CD4-positive, alpha-beta T cell treated with Interleukin-17A for 1 hour (primary cell): ENCODE data around the gene RPL7L1.
A peak's percentile ranks its signal among the peaks of the same experiment; 100 is the strongest.
"Not testable (repeated sequence)": the region's sequence is repeated elsewhere in the genome, so short reads cannot be mapped to it uniquely, and the experiment has no call there.

ENCODE experiments used
- DNase-seq: peaks from one replicate; pipeline ENCODE4 v3.0.0-alpha.2; 2020

Gene RPL7L1

DNA sequence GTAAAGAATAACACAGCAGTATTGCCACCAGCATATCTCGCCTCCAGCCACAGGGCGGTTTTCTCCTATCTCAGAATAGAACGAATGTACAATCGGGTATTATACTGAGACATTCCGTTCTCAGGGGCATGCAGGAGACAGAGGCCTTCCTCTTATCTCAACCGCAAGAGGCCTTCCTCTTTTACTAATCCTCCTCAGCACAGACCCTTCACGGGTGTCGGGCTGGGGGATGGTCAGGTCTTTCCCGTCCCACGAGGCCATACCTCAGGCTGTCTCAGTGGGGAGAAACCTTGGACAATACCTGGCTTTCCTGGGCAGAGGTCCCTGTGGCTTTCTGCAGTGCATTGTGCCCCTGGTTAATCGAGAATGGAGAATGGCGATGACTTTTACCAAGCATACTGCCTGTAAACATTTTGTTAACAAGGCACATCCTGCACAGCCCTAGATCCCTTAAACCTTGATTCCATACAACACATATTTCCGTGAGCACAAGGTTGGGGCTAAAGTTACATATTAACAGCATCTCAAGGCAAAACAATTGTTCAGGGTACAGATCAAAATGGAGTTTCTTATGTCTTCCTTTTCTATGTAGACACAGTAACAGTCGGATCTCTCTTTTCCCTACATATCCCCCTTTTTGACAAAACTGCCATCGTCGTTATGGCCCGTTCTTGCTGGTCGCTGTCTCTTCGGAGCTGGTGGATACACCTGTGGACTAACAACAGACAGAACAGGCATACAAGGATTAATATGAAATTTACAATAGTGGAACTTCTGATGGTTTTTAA lies 14.8 kb downstream of the RPL7L1 start:
- not testable (repeated sequence) for DNase-seq

DNA sequence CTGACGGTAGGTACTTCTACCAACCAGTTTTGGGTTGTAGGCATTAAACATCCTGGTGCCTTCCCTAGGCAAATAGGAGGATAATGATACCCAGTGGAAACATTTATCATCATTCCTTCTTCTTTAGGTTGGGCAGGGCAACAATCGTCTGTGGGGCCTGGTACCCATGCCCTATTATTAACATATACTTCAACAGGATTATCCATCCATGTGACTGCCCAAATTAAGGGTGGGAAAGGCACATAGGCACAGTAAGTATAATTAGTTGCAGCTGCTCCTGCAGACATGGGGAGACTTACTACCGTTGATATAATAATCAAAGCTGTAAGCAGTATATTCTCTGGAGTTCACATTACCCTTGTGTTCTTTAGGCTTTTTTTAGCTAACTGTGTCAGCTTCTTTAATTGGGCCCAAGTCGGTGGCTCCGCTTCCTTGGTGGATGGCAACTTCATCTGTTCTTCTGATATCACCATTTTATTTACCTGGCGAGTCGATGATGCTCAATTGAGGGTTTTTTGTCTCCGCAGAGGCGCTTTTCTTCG lies 16.8 kb downstream of the RPL7L1 start:
- DNase-seq, result no peak

DNA sequence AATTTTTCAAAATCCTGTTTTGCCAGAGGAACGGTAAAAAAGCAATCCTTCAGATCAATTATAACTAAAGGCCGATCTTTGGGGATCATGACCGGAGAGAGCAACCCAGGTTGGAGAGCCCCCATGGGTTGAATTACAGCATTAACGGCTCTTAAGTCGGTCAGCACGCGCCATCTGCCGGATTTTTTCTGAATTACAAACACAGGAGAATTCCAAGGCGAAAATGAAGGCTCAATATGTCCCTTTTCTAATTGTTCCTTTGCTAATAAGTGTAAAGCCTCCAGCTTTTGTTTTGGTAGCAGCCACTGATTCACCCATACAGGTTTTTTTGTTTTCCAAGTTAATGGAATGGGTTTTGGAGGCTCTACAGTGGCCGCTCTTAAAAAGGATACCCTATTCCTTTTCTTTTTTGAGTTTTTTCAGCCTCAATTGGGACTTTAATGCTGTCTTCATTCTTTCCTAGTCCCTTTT lies 19.5 kb downstream of the RPL7L1 start:
- DNase-seq, result peak; percentile 84

DNA sequence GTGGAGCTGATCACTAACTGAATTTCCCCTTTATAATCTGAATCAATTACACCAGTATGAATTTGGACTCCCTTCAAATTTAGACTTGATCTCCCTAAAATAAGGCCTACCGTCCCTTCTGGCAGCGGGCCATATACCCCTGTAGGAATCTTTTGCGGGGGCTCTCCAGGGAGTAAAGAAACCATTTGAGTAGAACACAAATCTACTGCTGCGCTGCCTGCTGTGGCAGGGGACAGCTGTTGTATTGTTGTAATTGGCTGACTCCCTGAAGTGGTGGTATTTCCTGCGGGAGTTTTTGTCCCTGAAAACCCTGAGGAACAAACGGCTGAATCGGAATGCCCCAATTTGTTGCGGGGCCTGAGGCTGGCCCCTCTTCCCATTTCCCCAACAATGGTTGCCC lies 20.5 kb downstream of the RPL7L1 start:
- DNase-seq, result no peak

DNA sequence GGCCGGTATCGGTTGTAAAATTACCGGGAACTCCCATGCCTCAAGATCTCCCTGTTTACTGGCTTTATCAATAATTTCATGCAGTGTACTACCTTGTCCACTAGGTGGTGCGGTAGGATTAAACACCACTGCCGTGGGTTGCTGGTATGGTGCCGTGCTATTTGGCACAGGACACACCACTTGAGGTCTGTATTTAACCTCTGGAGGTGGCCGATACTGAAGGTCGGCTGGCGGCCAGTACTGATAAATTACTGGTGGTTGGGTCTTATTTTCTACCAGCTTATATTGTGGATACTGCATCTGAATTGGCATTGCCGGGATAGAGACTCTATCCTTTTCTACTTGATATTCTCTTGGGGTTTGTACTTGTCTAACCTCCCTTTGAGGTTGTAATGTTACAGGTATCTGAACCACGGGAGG lies 22.1 kb downstream of the RPL7L1 start:
- peak; percentile 88 for DNase-seq

DNA sequence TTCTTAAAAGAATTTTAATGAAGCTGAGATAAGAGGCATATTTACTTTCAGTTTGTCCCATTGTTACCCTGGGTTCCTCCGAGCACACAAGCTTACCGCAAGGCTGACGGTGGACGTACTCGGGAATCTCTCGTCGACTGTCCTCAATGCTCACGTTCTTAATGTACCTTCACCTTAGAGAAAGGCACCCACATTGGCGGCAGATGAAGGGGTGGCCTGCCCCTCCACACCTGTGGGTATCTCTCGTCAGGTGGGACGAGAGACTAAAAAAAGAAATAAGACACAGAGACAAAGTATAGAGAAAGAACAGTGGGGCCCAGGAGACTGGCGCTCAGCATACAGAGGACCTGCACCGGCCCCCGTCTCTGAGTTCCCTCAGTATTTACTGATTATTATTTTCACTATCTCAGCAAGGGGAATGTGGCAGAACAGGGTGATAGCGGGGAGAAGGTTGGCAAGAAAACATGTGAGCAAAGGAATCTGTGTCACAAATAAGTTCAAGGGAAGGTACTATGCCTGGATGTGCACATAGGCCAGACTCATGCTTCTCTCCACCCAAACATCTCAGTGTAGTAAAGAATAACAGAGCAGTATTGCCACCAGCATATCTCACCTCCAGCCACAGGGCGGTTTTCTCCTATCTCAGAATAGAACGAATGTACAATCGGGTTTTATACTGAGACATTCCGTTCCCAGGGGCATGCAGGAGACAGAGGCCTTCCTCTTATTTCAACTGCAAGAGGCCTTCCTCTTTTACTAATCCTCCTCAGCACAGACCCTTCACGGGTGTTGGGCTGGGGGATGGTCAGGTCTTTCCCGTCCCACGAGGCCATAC lies 23.2 kb downstream of the RPL7L1 start:
- DNase-seq, result not testable (repeated sequence)

DNA sequence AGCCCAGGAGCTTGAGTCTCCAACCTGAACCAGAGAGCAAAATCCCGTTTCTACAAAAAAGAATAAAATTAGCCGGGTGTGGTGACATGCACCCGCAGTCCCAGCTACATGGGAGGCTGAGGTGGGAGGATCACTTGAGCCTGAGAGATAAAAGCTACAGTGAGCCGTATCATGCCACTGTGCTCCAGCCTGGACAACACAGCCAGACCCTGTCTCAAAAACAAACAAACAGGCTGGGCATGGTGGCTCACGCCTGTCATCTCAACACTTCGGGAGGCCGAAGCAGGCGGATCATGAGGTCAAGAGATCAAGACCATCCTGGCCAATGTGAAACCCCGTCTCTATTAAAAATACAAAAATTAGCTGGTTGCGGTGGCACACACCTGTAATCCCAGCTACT lies 25.1 kb downstream of the RPL7L1 start:
- no peak for DNase-seq

DNA sequence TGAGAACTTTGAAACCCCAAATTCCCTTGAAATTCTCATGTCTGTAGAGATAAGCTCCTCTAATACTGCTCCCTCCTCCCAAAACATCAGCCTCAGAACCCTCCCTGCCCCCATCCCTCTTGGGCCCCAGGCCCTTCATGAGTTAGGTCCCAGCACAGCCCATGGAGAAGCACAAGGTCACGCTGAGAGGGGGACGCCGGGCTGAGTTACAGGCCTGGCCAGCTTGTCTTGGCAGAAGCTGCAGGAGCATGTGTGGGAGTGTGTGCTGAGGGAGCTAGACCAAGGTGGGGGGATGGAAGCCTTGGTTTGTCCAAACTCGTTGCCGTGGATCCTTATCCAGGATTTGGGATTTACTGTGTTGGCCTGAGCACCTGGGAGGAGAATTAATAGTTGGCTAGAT lies 27.9 kb downstream of the RPL7L1 start:
- DNase-seq, result no peak

DNA sequence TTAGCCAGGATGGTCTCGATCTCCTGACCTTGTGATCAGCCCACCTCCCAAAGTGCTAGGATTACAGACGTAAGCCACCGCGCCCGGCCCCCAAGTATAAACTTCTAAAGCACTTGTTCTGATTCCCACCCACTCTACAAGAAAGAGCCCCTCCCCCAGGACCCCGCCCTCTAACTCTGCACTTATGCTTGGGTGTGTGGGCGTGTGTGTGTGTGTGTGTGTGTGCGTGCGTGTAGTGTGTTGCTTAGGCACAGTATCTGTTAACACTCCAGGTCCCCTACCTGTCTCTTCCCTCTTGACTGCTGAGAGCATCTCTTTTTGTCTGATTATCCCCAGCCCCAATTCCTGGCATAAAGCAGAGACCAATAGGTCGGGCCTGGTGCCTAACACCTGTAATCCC lies 30.4 kb downstream of the RPL7L1 start:
- no peak for DNase-seq

DNA sequence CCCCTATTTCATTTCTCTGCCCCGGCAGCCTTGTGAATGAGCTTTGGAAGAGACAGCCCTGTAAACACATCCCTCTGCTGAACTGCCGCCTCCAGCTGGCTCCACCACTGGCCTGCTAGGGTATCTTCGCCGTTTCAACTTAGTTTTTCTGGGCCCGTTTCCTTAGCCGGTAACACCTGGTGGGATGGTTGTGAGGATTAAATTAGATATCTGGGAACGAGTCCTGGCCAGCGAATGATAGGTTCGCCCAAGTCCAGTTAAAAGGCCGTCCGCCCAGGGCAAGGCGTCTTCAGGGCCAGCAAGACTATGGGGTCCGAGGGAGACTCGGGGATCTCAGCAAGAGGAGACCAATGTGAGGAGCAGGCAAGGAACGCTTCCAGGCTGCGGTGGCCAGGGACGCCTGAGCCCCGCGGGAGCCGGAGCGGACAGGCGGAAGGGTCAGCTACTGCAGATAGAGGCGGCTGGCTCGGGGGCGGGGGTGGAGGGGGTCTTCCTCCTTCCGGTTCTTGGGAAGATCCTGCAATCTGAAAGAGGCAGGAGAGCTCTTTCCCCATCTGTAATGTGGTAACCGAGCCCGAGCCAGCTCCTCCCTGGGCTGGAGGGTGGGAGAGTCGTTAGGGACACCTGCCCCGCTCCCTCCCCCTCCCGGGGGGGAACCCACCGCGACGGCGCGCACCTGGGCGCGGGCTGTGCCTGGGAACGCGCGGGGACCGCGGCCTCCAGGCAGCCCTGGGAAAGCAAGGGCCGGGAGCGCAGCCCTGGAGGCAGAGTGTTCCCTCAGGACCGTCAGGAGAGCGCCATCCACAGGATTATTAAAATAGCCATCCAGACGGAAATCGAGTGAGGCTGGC lies 32.0 kb downstream of the RPL7L1 start:
- no peak for DNase-seq

DNA sequence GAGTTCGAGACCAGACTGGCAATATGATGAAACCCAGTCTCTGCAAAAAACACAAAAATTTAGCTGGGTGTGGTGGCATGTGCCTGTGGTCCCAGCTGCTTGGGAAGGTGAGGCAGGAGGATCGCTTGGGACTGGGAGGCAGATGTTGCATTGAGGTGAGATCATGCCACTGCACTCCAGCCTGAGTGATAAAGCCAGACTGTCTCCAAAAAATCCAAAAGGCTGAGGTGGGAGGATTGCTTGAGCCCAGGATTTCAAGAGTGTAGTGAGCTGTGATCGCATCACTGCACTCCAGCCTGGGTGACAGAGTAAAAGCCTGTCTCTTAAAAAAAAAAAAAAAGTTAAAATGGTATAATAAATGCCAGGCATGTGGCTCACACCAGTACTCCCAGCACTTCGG lies 35.1 kb downstream of the RPL7L1 start:
- no peak for DNase-seq

DNA sequence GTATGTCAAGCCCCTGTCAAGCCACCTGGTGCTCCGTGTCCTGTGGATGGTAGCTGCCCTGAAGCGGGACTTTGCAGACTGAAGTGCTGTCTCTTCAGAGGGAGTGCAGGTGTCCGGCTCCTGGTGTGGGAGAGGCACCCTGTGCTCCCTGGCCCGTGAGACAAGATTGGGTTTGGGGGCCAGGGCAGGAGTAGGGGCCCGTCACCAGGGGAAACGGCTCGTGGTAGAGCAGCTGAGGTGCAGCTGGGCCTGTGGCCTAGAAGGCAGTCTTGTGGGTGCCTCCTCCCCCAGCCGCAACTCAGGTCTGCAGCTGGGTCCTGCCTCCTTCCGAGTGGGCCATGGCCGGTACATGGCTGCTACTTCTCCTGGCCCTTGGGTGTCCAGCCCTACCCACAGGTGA lies 36.3 kb downstream of the RPL7L1 start, which contains the start of gene PTCRA:
PTCRA (plus strand) TSS at position 322 of the 400 bp plus-strand sequence; CDS start at position 339, 17 bp downstream.
- no peak for DNase-seq

DNA sequence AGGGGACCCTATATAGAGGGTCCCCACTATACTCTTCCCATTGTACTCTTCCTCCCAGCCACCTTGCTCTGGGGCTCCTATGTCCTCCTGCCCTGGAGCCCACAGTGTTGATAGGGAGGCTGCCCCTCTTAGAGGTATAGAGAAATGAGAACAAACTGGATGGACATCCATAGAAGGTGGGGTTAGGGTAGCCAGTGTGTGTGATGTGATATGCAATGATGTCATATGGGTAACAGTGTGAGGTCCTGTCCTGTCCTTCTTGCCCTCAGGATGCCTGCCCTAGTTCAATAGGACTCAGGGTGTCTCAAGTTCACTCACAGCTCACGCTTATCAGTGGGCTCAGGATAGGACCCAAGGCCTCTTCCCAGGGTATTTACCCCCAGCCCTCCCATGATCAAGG lies 36.9 kb downstream of the RPL7L1 start:
- no peak for DNase-seq

DNA sequence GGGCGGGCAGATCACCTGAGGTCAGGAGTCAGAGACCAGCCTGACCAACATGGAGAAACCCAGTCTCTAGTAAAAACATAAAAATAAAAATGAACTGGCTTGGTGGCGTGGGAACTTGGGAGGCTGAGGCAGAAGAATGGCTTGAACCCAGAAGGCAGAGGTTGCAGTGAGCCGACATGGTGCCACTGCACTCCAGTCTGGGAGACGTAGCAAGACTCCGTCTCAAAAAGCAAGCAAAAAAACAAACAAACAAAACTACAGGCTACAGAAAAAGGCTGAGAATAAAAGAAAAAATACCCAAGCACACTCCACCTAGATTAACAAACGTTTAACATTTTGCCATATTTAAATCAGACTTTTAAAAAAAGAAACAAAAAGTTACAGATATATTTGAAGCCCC lies 42.4 kb downstream of the RPL7L1 start:
- DNase-seq, result no peak

DNA sequence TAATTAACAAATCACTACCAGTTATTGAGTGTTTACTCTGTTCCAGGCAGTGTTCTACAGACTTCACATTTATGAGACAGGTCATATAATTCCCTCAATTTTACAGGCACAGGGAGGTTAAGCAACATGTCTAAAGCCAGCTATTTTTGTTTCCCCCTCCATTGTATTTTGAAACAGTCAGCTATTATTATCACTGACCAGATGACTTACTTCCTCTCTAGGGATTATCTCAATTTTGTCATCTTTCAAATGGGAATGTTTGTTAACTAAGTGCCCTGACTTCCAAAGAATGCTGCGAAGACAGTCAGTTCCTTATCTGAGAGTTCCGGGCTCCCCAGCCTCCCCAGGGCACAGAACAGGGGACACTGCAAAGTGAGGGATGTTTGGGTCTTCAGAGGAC lies 44.2 kb downstream of the RPL7L1 start:
- no peak for DNase-seq

DNA sequence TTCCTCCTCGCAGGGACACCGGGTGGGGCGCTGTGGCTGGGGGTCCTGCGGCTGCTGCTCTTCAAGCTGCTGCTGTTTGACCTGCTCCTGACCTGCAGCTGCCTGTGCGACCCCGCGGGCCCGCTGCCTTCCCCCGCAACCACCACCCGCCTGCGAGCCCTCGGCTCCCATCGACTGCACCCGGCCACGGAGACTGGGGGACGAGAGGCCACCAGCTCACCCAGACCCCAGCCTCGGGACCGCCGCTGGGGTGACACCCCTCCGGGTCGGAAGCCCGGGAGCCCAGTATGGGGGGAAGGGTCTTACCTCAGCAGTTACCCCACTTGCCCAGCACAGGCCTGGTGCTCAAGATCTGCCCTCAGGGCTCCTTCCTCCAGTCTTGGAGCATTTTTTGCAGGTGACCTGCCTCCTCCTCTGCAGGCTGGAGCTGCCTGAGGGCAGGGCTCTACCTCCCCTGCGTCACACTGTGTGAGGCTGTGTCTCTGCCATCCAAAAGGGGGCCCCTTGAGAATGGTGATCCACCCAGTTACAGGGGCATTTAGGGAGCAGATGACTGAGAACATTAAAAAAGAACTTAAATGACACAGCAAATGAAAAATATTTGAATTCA lies 45.9 kb downstream of the RPL7L1 start:
- DNase-seq, result no peak

DNA sequence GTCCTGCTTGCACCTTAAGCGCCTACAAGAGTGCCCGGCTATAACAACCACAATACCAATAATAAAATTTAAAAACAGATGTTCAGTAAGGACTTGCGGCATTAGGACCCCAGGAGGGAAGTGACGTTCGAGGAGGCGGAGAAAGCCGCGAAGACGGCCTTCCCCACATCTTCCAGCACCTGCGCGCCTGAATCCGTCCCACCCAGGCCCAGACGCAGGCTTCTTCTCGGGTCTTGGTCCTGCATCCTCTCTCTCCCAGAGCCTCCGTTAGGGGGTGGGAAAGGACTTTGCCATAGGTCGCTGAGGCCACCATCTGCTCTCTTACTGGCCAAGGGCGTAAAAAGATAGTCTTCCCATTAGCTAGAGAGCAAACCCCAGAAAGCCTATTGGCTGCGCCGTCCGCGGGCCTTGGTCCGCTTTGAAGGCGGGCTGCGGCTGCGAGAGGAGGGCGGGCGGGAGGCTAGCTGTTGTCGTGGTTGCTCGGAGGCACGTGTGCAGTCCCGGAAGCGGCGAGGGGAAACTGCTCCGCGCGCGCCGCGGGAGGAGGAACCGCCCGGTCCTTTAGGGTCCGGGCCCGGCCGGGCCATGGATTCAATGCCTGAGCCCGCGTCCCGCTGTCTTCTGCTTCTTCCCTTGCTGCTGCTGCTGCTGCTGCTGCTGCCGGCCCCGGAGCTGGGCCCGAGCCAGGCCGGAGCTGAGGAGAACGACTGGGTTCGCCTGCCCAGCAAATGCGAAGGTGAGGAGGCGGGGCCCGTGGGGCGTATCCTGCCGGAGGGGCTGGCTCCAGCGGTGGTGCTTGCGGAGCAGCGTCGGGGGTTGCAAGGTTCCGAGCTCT lies 49.8 kb downstream of the RPL7L1 start, which contains the start of gene CNPY3:
CNPY3 (plus strand) TSS at position 495 of the 835 bp plus-strand sequence; CDS start at position 586, 91 bp downstream.
- peak; percentile 96 for DNase-seq

DNA sequence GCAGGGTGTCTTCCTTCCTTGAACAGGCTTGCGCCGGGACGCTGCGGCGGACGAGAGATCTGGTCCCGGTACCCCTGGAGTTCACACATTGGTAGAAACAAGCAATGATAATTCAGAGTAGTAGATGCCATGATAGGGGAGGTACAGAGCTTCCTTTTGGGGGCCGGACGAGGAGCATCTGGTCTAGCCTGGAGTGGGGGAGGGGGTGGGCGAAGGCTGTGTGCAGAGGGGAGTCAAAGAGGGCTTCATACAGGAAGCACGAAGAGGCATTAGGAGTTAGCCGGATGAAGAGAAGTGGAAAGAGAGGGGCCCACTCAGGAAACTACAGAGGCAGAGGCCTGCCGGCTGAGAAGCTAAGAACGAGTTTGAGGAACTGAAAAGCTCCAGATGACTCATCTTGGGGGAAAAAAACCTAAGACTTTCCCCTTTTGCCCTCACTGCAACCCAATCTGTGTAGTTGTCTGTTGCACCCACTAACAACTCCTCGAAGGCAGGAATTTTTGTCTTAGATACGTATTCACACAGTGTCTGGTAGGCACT lies 50.5 kb downstream of the RPL7L1 start:
- DNase-seq, result peak; percentile 69

DNA sequence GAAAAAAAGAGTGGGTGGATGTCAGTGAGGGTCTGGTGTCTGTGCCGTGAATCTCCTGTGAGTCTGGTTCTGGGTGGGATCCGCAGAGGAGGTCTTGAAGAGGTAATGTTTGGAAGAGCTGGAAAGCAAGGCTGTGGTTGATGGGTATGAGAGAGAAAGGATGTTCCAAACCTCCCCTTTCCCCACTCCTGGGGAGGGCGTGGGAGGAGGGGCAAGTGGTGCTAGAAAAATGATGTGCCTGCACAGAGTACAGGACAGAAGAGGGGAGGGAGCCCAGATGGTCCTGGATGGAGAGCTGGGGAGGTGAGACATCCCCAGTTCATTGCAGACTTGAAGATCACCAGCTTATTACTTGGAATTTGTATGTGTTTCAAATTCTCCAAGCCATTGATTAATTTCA lies 53.0 kb downstream of the RPL7L1 start:
- DNase-seq, result no peak

DNA sequence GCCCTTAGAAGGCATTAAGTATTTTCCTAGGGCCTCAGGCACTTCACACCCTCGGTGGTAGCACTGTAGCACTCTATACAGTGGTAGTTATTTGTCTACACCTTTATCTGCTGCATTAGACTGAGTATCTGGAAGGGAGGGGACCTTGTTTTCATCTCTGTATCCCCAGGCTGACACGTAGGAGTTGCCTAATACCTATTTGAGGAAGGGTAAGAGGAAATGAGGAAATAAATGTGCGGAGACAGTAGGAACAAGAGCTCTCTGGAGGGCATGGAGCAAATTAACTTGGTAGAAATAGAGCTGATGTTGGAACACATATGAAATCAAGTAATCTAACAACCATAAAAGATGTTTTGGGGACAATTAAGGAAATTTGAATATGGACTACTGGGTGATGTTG lies 53.8 kb downstream of the RPL7L1 start:
- DNase-seq, result peak; percentile 13

DNA sequence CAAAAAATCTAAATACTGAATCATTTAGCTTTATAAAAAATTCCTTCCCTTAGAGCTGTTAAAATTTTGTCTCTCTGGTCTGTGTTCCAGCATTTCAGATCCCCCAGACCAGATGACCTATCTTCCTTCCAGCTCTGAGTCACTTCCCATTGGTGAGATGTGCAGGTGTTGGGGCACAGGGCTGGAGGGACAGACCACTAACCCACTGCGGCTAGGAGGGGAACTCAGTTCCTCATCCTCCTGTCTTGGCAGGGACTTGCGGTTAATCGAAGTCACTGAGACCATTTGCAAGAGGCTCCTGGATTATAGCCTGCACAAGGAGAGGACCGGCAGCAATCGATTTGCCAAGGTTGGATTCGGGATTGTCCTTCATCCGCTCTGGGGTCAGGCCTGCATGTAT lies 55.9 kb downstream of the RPL7L1 start:
- DNase-seq, result no peak
